Adrenal gland (tissue), 12 donors: ENCODE measurements around the gene APBA2. TPM values are rescaled to one million over a fixed set of nuclear protein-coding genes. Genes with fewer than 3 reads are reported as not detected.

ENCODE experiments used
- DNase-seq, 7 donors: peaks; one replicate each; pipeline ENCODE4 v3.0.0-alpha.2; 2019 to 2020
- H3K27ac ChIP-seq, 5 donors: fragments of 200-600 bp; sonication (generic) in 4 of 5; 1 replicate in 3 of 5; 2 replicates in 2 of 5; pipeline versions ENCODE4 v1.5.1 to v1.8.0; 2016 to 2020; ENCODE audit warnings: mild to moderate bottlenecking in 1 of 5
- H3K27me3 ChIP-seq: fragments of 200-600 bp; 2 replicates; pipeline ENCODE4 v1.8.0; 2021
- H3K36me3 ChIP-seq, 2 donors: fragments of 200-600 bp; replicated peaks in 1 of 2; 1 replicate in 1 of 2; 2 replicates in 1 of 2; pipeline versions ENCODE4 v1.5.1 to v1.8.0; 2018 to 2022
- H3K4me1 ChIP-seq, 2 donors: fragments of 200-600 bp; replicated peaks in 1 of 2; 1 replicate in 1 of 2; 2 replicates in 1 of 2; pipeline versions ENCODE4 v1.5.1 to v1.8.0; 2018 to 2021
- H3K4me3 ChIP-seq, 4 donors: fragments of 200-600 bp; sonication (generic) in 3 of 4; one replicate each; pipeline ENCODE4 v1.5.1; 2016 to 2018
- H3K9me3 ChIP-seq, 3 donors: fragments of 200-600 bp; sonication (generic) in 1 of 3; replicated peaks in 1 of 3; 1 replicate in 2 of 3; 2 replicates in 1 of 3; pipeline versions ENCODE4 v1.5.1 to v1.8.0; 2016 to 2021
- POLR2A ChIP-seq, 2 donors: fragments of 450-650 bp; IDR thresholded peaks; one replicate each; pipeline ENCODE4 v1.6.1; 2017; ENCODE audit warnings: antibody characterized with exemption in 2 of 2, mild to moderate bottlenecking in 2 of 2, moderate library complexity in 1 of 2
- WGBS, 4 donors: extraction: QIAGEN DNeasy Blood & Tissue Kit in 2 of 4; methylation state at CpG; one replicate each; pipeline versions ENCODE4 v1.1.5 to v1.1.7; 2013 to 2017; 5-methylcytosine and 5-hydroxymethylcytosine counted together
- intact Hi-C, 2 donors: fragments of 100-400 bp; cut with DNase I; formaldehyde crosslinking; loops; one replicate each; pipeline versions ENCODE4 v1.14.1 to v1.15.0; 2022 to 2023
- polyA plus RNA-seq, 3 donors: library from polyadenylated mRNA; stranded (reverse); fragments of 200-250 nt in 2 of 3; fragments of 350-450 nt in 1 of 3; fragmentation: Illumina TruSeq in 1 of 3; extraction: RNeasy Lipid Tissue Mini Kit (QIAGEN cat#74804) in 1 of 3; gene quantifications; one replicate each; pipeline ENCODE4 v1.2.3, GENCODE V29; 2013 to 2014
- total RNA-seq, 9 donors: library from RNA; depleted of rRNA in 4 of 9; stranded (reverse); fragments of >200 nt in 4 of 9; fragments of 120-200 nt in 1 of 9; fragmentation: NEBNext Ultra II Directional in 1 of 9; extraction: Animal tissue kit (Norgen Biotek cat#: 25700) in 1 of 9; gene quantifications; one replicate each; pipeline versions ENCODE4 v1.1.0 to v1.2.4, GENCODE V29; 2013 to 2023
- TF ChIP-seq, protein P1 (sequence below), 6 experiments: fragments of 450-650 bp in 4 of 6; fragments of 200-600 bp in 2 of 6; sonication (generic) in 1 of 6; IDR thresholded peaks; 1 replicate in 5 of 6; 2 replicates in 1 of 6; pipeline versions ENCODE4 v1.5.1 to v1.8.0; 2016 to 2021; ENCODE audit warnings: antibody characterized with exemption in 6 of 6, mild to moderate bottlenecking in 2 of 6, moderate library complexity in 1 of 6
- donor health status: healthy with polysubstance abuse.
- donor health status: Bipolar disorder and iron deficiency.
- donor health status: DM: yes; HTN: yes; CAD: no.
- donor health status: DM: no; HTN: no; CAD: no.
- donor health status: DM: no; HTN: no; CAD: no.
- donor health status: DM: yes; HTN: yes; CAD: no.

APBA2 gene
- total and polyA plus RNA-seq, 12 donors: 2.1 to 13.2 (median 4.7) TPM

DNA sequence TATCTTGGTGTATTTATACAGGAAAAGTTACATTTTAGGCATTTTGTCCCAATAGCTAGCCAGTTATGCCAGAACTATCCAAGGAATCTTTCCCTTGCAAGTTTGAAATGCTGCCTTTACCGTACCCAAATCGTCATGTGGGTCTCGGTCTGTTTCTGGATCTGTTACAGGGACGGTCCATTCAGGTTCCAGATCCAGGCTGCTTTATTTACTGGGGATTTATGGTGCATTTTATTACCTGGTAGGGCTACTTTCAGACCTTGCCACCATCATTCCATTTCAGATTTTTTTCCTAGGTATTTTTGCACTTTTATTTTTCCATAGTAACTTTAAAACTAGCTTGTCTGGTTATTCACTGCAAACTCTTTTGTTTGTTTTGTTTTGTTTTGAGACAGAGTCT lies 197.4 kb downstream of the APBA2 start:
- DNase-seq: no peak
- intact Hi-C loops: no loop called here
- 87 to 97% (median 96%) methylated on average over 4 of the region's 4 CpGs for WGBS, 4 donors
- Histone ChIP-seq H3K4me1 (no peaks in the 10 kb centered on the region), H3K4me3 (no peak overlapping the region), H3K9me3 (no peaks in the 10 kb centered on the region), H3K27me3 (no peaks in the 10 kb centered on the region), H3K27ac (no peak overlapping the region), H3K36me3 (no peaks in the 10 kb centered on the region)
- TF ChIP-seq, protein P1, sequence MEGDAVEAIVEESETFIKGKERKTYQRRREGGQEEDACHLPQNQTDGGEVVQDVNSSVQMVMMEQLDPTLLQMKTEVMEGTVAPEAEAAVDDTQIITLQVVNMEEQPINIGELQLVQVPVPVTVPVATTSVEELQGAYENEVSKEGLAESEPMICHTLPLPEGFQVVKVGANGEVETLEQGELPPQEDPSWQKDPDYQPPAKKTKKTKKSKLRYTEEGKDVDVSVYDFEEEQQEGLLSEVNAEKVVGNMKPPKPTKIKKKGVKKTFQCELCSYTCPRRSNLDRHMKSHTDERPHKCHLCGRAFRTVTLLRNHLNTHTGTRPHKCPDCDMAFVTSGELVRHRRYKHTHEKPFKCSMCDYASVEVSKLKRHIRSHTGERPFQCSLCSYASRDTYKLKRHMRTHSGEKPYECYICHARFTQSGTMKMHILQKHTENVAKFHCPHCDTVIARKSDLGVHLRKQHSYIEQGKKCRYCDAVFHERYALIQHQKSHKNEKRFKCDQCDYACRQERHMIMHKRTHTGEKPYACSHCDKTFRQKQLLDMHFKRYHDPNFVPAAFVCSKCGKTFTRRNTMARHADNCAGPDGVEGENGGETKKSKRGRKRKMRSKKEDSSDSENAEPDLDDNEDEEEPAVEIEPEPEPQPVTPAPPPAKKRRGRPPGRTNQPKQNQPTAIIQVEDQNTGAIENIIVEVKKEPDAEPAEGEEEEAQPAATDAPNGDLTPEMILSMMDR (IDR thresholded peaks at IDR 0.05): no peak
- TF ChIP-seq POLR2A (IDR thresholded peaks at IDR 0.05): no peak

DNA sequence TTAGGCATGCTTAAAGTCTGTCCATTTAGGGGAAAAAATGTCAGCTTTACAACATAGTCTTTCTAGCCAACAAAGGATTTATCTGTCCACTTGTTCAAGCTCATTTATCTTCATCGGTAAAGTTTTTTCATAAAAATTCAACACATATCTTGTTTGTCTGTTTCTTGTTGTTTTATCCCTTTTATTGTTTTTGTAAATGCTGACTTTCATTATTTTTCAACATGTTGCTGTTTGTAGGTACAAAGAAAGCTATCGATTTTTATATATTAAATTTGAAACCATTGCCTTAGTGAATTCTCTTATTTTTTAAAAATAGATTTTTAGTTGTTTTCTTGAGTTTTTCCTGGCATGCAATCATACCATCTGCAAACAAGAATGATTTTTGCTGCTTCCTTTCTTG lies 198.1 kb downstream of the APBA2 start:
- H3K27me3 ChIP-seq: no peaks in the 10 kb centered on the region
- no peak overlapping the region for H3K4me3 ChIP-seq
- 90 to 94% (median 93%) methylated on average over 2 of the region's 2 CpGs for WGBS, 4 donors
- no peak overlapping the region for H3K27ac ChIP-seq
- no peaks in the 10 kb centered on the region for H3K9me3 ChIP-seq
- H3K36me3 ChIP-seq: no peaks in the 10 kb centered on the region
- H3K4me1 ChIP-seq: no peaks in the 10 kb centered on the region
- TF ChIP-seq POLR2A (IDR thresholded peaks at IDR 0.05): no peak
- TF ChIP-seq, protein P1 (IDR thresholded peaks at IDR 0.05): no peak
- intact Hi-C loops: no loop called here
- DNase-seq: no peak

DNA sequence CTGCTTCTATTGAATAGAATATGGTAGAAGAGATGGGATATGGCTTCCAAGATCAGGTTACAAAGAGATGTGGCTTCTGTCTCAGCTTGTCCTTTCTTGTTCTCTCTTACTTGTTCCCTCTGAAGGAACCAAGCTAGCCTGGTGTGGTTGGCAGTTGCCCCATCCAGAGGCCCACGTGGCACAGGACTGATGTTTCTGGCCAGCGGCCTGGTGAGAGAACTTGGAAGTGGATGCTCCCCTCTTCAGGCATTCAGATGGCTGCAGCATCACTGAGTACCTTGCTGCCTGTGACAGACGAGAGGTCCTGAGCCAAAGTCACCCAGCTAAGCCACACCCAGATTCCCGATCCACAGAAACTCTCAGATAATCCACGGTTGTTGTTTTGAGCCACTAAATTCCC lies 200.2 kb downstream of the APBA2 start:
- 58 to 66% (median 60%) methylated on average over 2 to 5 of the region's 5 CpGs for WGBS, 4 donors
- intact Hi-C loops: no loop called here
- no peak overlapping the region for H3K27ac ChIP-seq

DNA sequence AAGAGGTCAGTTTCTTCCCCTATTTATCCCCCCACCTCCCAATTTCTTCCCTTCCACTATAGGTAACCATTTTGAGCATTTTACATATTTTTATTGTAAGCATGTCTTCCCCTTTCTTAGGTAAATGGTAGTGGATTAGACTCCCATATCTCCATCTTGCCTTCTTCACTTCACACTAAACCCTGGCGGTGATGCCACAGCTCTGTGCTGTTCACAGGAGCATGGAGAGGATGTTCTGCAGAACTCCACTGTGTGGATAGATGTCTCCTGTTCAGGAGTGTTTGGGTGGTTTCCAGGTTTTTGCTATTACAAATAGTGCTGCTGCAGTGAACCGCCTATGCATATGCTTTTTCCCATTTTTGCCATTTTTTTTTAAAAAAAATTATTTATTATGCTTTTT lies 201.1 kb downstream of the APBA2 start:
- no peaks in the 10 kb centered on the region for H3K27me3 ChIP-seq
- 85 to 94% (median 89%) methylated on average over 2 of the region's 2 CpGs for WGBS, 4 donors
- no peak for DNase-seq
- H3K4me3 ChIP-seq: no peak overlapping the region
- no peak for TF ChIP-seq POLR2A (IDR thresholded peaks at IDR 0.05)
- TF ChIP-seq, protein P1 (IDR thresholded peaks at IDR 0.05): no peak
- H3K9me3 ChIP-seq: no peaks in the 10 kb centered on the region
- H3K4me1 ChIP-seq: no peaks in the 10 kb centered on the region
- H3K36me3 ChIP-seq: no peaks in the 10 kb centered on the region
- H3K27ac ChIP-seq: no peak overlapping the region
- intact Hi-C loops: no loop called here

More for the DNA sequence above, 200.2 kb downstream of the APBA2 start:
- Histone ChIP-seq H3K36me3 (no peaks in the 10 kb centered on the region), H3K27me3 (no peaks in the 10 kb centered on the region), H3K4me3 (no peak overlapping the region), H3K4me1 (no peaks in the 10 kb centered on the region), H3K9me3 (no peaks in the 10 kb centered on the region)
- TF ChIP-seq POLR2A (IDR thresholded peaks at IDR 0.05): no peak
- TF ChIP-seq, protein P1 (IDR thresholded peaks at IDR 0.05): no peak
- DNase-seq: no peak
